GM21360 (cell line): ENCODE data around the gene STARD5.
"Not testable (repeated sequence)": the region's sequence is repeated elsewhere in the genome, so short reads cannot be mapped to it uniquely, and the experiment has no call there.

ENCODE experiments used
- ATAC-seq: cut with Tn5 transposase; IDR thresholded peaks from one replicate; pipeline ENCODE4 v1.9.1; 2021; ENCODE audit warnings: mild to moderate bottlenecking, moderate library complexity; ENCODE audit not compliant: unreplicated experiment

STARD5 gene

GRCh38 chr15:81338170-81339007, 14.4 kb upstream of the STARD5 start:
- ATAC-seq: no peak

GRCh38 chr15:81337713-81338157, 13.8 kb upstream of the STARD5 start:
- no peak for ATAC-seq

GRCh38 chr15:81337241-81337640, 13.3 kb upstream of the STARD5 start:
- no peak for ATAC-seq

- ATAC-seq: no peak
Observed at GRCh38 chr15:81336568-81336967, 12.6 kb upstream of the STARD5 start.

- no peak for ATAC-seq
Observed at GRCh38 chr15:81335631-81336030, 11.7 kb upstream of the STARD5 start.

GRCh38 chr15:81334768-81335435, 11.0 kb upstream of the STARD5 start:
- no peak for ATAC-seq

- ATAC-seq: no peak
Observed at GRCh38 chr15:81333363-81333762, 9.4 kb upstream of the STARD5 start.

- ATAC-seq: no peak
Observed at GRCh38 chr15:81332326-81332725, 8.4 kb upstream of the STARD5 start.

- ATAC-seq: no peak
Observed at GRCh38 chr15:81331600-81331999, 7.7 kb upstream of the STARD5 start.

GRCh38 chr15:81331141-81331540, 7.2 kb upstream of the STARD5 start:
- ATAC-seq: not testable (repeated sequence)

GRCh38 chr15:81330366-81331090, 6.6 kb upstream of the STARD5 start:
- no peak for ATAC-seq

- no peak for ATAC-seq
Observed at GRCh38 chr15:81329446-81329845, 5.5 kb upstream of the STARD5 start.

GRCh38 chr15:81327516-81327915, 3.6 kb upstream of the STARD5 start:
- ATAC-seq: no peak

GRCh38 chr15:81326466-81327212, 2.7 kb upstream of the STARD5 start:
- ATAC-seq: no peak

- ATAC-seq: no peak
Observed at GRCh38 chr15:81323559-81323943, 390 bp downstream of the STARD5 start.

GRCh38 chr15:81322676-81323253, 1.2 kb downstream of the STARD5 start:
- ATAC-seq: no peak

GRCh38 chr15:81321667-81322066, 2.3 kb downstream of the STARD5 start:
- ATAC-seq: no peak

- ATAC-seq: no peak
Observed at GRCh38 chr15:81317642-81318017, 6.3 kb downstream of the STARD5 start.

- ATAC-seq: no peak
Observed at GRCh38 chr15:81316267-81316666, 7.7 kb downstream of the STARD5 start.

GRCh38 chr15:81315452-81316175, 8.3 kb downstream of the STARD5 start:
- no peak for ATAC-seq
